ENCODE measurements around the gene DNM1.
A peak's percentile ranks its signal among the peaks of the same experiment; 100 is the strongest.
"Not testable (repeated sequence)": the region's sequence is repeated elsewhere in the genome, so short reads cannot be mapped to it uniquely, and the experiment has no call there.

Gene DNM1

DNA sequence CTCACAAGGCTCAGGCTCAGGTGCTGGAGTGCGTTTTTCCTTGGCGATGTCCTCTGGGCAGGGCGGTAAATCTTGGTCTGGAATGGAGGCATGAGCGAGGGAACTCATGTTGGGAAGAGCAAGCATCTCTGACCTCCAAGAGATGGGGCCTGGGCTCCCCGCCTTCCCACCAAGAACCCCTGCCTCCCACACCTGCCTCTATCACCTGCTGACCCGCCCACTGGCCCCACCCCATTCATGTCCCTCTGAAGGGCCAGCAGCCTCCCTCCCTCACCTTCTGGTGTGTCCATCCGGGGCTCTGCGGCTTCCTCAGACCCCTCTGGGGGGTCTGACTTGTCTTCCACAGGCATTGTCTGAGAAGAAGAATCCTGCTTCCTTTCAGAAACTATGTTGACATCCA, 22.7 kb upstream of the DNM1 start:
- TF ChIP-seq POLR2AphosphoS5 (IDR thresholded peaks at IDR 0.05; ENCODE audit: low read depth, low read length) (no peak), POLR2A (IDR thresholded peaks at IDR 0.05; ENCODE audit: low read depth, low read length) (no peak), TAF1 (IDR thresholded peaks at IDR 0.05; ENCODE audit: borderline replicate concordance, low read depth, low read length) (no peak)
- no peak for DNase-seq (ENCODE audit: insufficient read length)
- FAIRE-seq, result no peak

- not testable (repeated sequence) for FAIRE-seq
Measured at GRCh38 chr9:128181480-128181879, 21.7 kb upstream of the DNM1 start.

DNA sequence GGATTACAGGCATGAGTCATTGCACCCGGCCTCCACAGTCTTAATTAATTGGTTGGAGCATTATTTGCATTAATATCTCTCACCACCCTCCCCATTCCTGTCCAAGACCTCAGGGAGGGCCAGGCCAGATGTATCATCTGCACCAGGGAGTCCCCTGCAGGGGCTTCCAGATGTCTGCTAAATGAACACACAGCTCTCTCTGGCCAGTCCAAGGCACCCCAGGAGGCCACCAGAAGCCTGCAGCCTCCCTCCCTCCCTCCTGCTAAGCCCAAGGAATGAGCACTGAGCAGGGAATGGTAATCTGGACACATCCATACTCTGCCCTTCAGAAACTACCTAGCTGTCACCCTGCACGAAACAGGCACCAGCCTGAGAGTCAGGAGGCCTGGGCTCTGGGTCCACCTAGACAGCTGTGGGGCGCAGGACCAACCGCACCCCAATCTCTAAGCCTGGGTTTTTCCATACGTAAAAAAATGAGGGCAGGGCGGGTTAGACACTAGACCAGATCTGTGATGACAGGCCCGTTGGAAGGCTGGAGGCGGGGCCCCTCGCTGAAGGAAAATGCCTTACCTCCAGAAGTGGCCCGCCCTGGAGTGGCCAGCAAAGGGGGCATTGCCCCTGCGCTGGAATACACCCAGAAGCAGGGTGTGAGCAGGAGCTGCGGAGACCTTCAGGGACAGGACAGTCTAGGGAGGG, 20.1 kb upstream of the DNM1 start:
- DNase-seq (ENCODE audit: insufficient read length), result no peak
- no peak for TF ChIP-seq POLR2AphosphoS5 (IDR thresholded peaks at IDR 0.05; ENCODE audit: low read depth, low read length)
- TF ChIP-seq TAF1 (IDR thresholded peaks at IDR 0.05; ENCODE audit: borderline replicate concordance, low read depth, low read length), result no peak
- no peak for FAIRE-seq

More at GRCh38 chr9:128181480-128181879, 21.7 kb upstream of the DNM1 start:
- not testable (repeated sequence) for DNase-seq (ENCODE audit: insufficient read length)

GRCh38 chr9:128185979-128186965, 16.9 kb upstream of the DNM1 start:
- TF ChIP-seq POLR2AphosphoS5 (IDR thresholded peaks at IDR 0.05; ENCODE audit: low read depth, low read length) (no peak), POLR2A (IDR thresholded peaks at IDR 0.05; ENCODE audit: low read depth, low read length) (no peak), TAF1 (IDR thresholded peaks at IDR 0.05; ENCODE audit: borderline replicate concordance, low read depth, low read length) (no peak)
- no peak for DNase-seq (ENCODE audit: insufficient read length)
- no peak for FAIRE-seq

- TF ChIP-seq POLR2AphosphoS5 (IDR thresholded peaks at IDR 0.05; ENCODE audit: low read depth, low read length) (no peak), POLR2A (IDR thresholded peaks at IDR 0.05; ENCODE audit: low read depth, low read length) (no peak)
- DNase-seq (ENCODE audit: insufficient read length) (no peak), FAIRE-seq (no peak)
Measured at GRCh38 chr9:128187361-128187760, 15.8 kb upstream of the DNM1 start.

- DNase-seq (ENCODE audit: insufficient read length) (no peak), FAIRE-seq (no peak)
- no peak for TF ChIP-seq POLR2AphosphoS5 (IDR thresholded peaks at IDR 0.05; ENCODE audit: low read depth, low read length)
- TF ChIP-seq POLR2A (IDR thresholded peaks at IDR 0.05; ENCODE audit: low read depth, low read length), result no peak
- TF ChIP-seq TAF1 (IDR thresholded peaks at IDR 0.05; ENCODE audit: borderline replicate concordance, low read depth, low read length), result no peak
Measured at GRCh38 chr9:128188209-128188608, 15.0 kb upstream of the DNM1 start.

- DNase-seq (ENCODE audit: insufficient read length) (no peak), FAIRE-seq (no peak)
- TF ChIP-seq POLR2A (IDR thresholded peaks at IDR 0.05; ENCODE audit: low read depth, low read length), result no peak
- no peak for TF ChIP-seq TAF1 (IDR thresholded peaks at IDR 0.05; ENCODE audit: borderline replicate concordance, low read depth, low read length)
- TF ChIP-seq POLR2AphosphoS5 (IDR thresholded peaks at IDR 0.05; ENCODE audit: low read depth, low read length), result no peak
Measured at GRCh38 chr9:128190013-128190412, 13.2 kb upstream of the DNM1 start.

DNA sequence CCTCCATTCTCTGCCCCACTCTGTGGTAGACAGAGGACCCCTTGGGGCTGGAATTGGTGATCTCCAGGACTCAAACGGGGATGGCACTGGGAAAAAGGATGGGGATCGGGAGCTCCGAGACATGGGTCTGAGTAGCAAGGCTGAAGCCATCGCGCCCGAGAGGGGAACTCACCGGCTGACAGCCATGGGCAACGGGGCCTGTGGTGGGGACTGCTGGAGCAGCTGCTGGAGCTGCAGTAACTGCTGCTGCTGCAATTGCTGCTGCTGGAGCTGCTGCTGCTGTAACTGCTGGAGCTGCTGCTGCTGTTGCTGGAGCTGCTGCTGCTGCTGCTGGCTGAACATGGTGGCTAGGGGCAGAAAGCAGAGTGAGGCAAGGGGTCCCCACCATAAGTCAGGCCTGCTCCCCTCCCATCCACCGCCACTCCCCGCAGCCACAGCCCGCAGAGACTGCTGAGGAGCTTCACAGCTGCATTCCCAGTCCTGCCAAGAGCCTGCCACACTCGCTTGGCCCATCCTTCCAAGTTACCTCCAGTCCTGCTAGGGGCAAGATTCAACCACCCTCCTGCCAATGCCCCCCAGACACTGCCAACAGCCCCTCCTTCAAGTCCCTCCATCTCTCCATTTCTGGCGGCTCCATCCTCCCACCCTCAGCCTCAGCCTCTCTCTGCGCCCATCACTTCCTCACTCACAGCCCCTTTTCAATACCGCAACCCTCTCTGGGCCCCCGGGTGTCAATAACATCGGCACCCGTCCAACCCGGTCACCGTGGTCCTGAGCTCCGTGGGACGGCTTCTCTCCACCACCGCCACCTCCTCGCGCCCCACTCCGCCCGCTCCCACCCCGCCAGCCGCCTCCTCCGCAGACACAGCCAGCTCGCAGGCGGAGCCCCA, 12.4 kb upstream of the DNM1 start:
- FAIRE-seq (no peak), DNase-seq (ENCODE audit: insufficient read length) (no peak)
- no peak for TF ChIP-seq POLR2AphosphoS5 (IDR thresholded peaks at IDR 0.05; ENCODE audit: low read depth, low read length)
- TF ChIP-seq POLR2A (IDR thresholded peaks at IDR 0.05; ENCODE audit: low read depth, low read length), result no peak

DNA sequence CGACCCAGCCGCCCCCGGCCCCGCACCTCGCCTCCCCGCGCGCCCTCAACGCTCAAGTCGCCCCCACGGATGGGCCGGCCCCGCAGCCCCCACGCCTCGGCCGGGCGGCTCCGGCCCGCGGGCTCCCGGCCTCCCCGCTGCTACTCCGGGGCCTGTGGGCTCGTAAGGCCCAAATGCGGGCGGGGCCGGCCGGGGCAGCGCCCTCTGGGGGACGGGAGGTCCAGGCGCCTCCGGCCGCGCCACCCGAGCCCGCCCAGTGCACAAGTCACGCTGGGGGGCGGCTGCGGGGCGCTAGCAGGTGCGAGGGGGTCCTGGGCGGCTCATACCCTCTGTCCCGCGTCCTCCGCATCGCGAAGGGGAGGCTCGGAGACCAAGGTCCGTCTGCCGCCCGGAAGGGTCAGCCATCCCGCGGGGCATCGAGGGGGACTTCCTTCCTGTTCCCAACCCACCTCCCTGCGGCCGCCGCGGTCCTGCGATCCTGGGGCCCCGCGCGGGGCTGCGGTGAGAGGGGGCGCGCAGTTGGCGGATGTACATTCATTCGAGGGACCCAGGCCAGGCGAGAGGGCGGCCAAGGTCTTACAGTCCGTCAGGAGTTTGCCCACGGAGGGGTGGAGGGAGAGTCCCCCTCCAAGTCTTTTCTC, 11.7 kb upstream of the DNM1 start, which contains the start of gene CIZ1:
TSS of gene CIZ1 (minus strand) at position 167 of the 641 bp plus-strand sequence. CDS start 715 bp downstream, outside the sequence.
- DNase-seq (ENCODE audit: insufficient read length), result peak; percentile 94
- TF ChIP-seq TAF1 (IDR thresholded peaks at IDR 0.05; ENCODE audit: borderline replicate concordance, low read depth, low read length), result peak; percentile 27; the same call in 1 of the 2 replicates
- no peak; the same call in 1 of the 2 replicates for TF ChIP-seq POLR2AphosphoS5 (IDR thresholded peaks at IDR 0.05; ENCODE audit: low read depth, low read length)
- peak; percentile 71; the same call in 1 of the 2 replicates for TF ChIP-seq POLR2A (IDR thresholded peaks at IDR 0.05; ENCODE audit: low read depth, low read length)
- peak; percentile 64 for FAIRE-seq

- FAIRE-seq, result no peak
- DNase-seq (ENCODE audit: insufficient read length), result no peak
- TF ChIP-seq POLR2AphosphoS5 (IDR thresholded peaks at IDR 0.05; ENCODE audit: low read depth, low read length) (no peak), POLR2A (IDR thresholded peaks at IDR 0.05; ENCODE audit: low read depth, low read length) (no peak), TAF1 (IDR thresholded peaks at IDR 0.05; ENCODE audit: borderline replicate concordance, low read depth, low read length) (no peak)
Measured at GRCh38 chr9:128192601-128193371, 10.4 kb upstream of the DNM1 start.
